NT2/D1 (cell line): ENCODE measurements around the gene GLT1D1.

Source experiments
- DNase-seq: peaks from one replicate; pipeline ENCODE4 v3.0.0-alpha.2; 2011; ENCODE audit warnings: low read depth, low spot score
- H3K27me3 ChIP-seq: 2 replicates; pipeline ENCODE4 v1.6.0; 2011; ENCODE audit warnings: mild to moderate bottlenecking; ENCODE audit not compliant: insufficient read length, insufficient read depth
- H3K36me3 ChIP-seq: 2 replicates; pipeline ENCODE4 v1.6.1; 2011; ENCODE audit warnings: mild to moderate bottlenecking, low read length, mixed read lengths; ENCODE audit not compliant: insufficient read depth, insufficient read length
- H3K4me1 ChIP-seq: 2 replicates; pipeline ENCODE4 v1.5.1; 2011; ENCODE audit not compliant: insufficient read depth, insufficient read length
- H3K4me3 ChIP-seq: 2 replicates; pipeline ENCODE4 v1.5.1; 2011; ENCODE audit warnings: low read depth; ENCODE audit not compliant: insufficient read length
- H3K9ac ChIP-seq: 2 replicates; pipeline ENCODE4 v1.6.0; 2011; ENCODE audit warnings: low read depth; ENCODE audit not compliant: insufficient read length
- H3K9me3 ChIP-seq: 2 replicates; pipeline ENCODE4 v1.5.1; 2011; ENCODE audit warnings: mild to moderate bottlenecking, low read length; ENCODE audit not compliant: insufficient read depth
- SUZ12 ChIP-seq: IDR thresholded peaks from 2 replicates; pipeline ENCODE4 v1.6.1; 2011; ENCODE audit not compliant: insufficient read length, insufficient read depth; ENCODE audit errors: extremely low read depth
- YY1 ChIP-seq: IDR thresholded peaks from 2 replicates; pipeline ENCODE4 v1.6.1; 2011; ENCODE audit not compliant: insufficient read length, insufficient read depth
- ZNF274 ChIP-seq: IDR thresholded peaks from 2 replicates; pipeline ENCODE4 v1.6.1; 2011; ENCODE audit warnings: mild to moderate bottlenecking, low read depth, low read length

GLT1D1 gene

GRCh38 chr12:128911861-128912260, 58.6 kb downstream of the GLT1D1 start:
- TF ChIP-seq YY1 (no peak), ZNF274 (no peak), SUZ12 (no peak)
- Histone ChIP-seq H3K4me1 (peaks cover 3% of the 10 kb centered on the region), H3K4me3 (no peak overlapping the region), H3K27me3 (no peaks in the 10 kb centered on the region), H3K36me3 (no peaks in the 10 kb centered on the region), H3K9me3 (no peaks in the 10 kb centered on the region), H3K9ac (no peak overlapping the region)
- no peak for DNase-seq

GRCh38 chr12:128914908-128915563, 61.8 kb downstream of the GLT1D1 start:
- no peak for DNase-seq
- Histone ChIP-seq H3K27me3 (no peaks in the 10 kb centered on the region), H3K4me3 (no peak overlapping the region), H3K9ac (no peak overlapping the region), H3K4me1 (peaks cover 3% of the 10 kb centered on the region), H3K36me3 (no peaks in the 10 kb centered on the region), H3K9me3 (no peaks in the 10 kb centered on the region)
- TF ChIP-seq SUZ12 (no peak), YY1 (no peak), ZNF274 (no peak)

- no peaks in the 10 kb centered on the region for H3K27me3 ChIP-seq
- no peak for DNase-seq
- no peaks in the 10 kb centered on the region for H3K4me1 ChIP-seq
- TF ChIP-seq YY1, result no peak
- TF ChIP-seq SUZ12, result no peak
- TF ChIP-seq ZNF274, result no peak
- no peaks in the 10 kb centered on the region for H3K36me3 ChIP-seq
- no peak overlapping the region for H3K9ac ChIP-seq
- no peaks in the 10 kb centered on the region for H3K9me3 ChIP-seq
- no peak overlapping the region for H3K4me3 ChIP-seq
These were observed 63.1 kb downstream of the GLT1D1 start for GRCh38 chr12:128916425-128916824.

DNA sequence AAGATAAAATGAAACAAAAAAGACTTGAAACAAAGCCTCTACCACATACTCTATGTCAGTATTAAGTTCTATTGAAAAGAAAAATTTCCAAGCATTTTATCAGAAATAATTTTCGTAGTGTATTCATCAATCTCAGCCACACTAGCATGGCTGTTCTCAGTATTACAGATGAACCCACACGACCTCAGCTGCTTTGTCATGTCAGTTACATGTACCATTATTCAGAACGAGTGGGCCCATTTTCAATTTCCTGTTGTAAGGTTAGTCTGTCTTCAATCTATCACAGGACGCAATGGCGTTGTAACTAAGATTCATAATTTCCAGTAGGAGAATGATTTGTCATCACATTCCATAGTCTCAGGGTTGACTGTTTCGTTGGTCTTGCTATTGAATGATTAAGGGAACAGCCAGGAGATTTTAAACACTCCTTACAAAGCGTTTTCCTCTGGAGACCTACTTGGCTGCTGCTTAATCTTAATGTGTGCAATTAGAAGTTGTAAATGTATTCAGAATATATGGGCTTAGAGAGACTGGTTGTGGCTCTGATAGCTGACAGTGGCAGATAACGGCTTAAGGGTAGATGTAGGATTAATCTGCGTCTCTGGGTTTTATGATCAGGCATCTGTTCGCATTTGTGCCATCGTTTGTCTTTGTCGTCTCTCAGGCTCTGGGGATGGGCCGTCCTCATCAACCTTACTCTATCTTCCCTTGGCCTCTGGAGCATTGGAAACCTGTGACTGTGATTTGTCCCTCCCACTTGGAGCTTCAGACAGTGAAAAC, 65.4 kb downstream of the GLT1D1 start:
- TF ChIP-seq SUZ12, result no peak
- no peak for TF ChIP-seq YY1
- TF ChIP-seq ZNF274, result no peak
- Histone ChIP-seq H3K27me3 (no peaks in the 10 kb centered on the region), H3K36me3 (no peaks in the 10 kb centered on the region), H3K4me1 (no peaks in the 10 kb centered on the region), H3K9me3 (no peaks in the 10 kb centered on the region), H3K9ac (no peak overlapping the region), H3K4me3 (no peak overlapping the region)
- DNase-seq, result no peak

- no peak for TF ChIP-seq YY1
- TF ChIP-seq ZNF274, result no peak
- no peak for TF ChIP-seq SUZ12
These were observed 67.2 kb downstream of the GLT1D1 start for GRCh38 chr12:128920468-128920867.

GRCh38 chr12:128928361-128928760, 75.1 kb downstream of the GLT1D1 start:
- H3K9ac ChIP-seq, result no peak overlapping the region
- no peaks in the 10 kb centered on the region for H3K4me1 ChIP-seq
- H3K9me3 ChIP-seq, result no peaks in the 10 kb centered on the region
- no peaks in the 10 kb centered on the region for H3K36me3 ChIP-seq
- H3K27me3 ChIP-seq, result no peaks in the 10 kb centered on the region
- H3K4me3 ChIP-seq, result no peak overlapping the region
- no peak for DNase-seq
- TF ChIP-seq SUZ12 (no peak), YY1 (no peak), ZNF274 (no peak)

More at GRCh38 chr12:128920468-128920867, 67.2 kb downstream of the GLT1D1 start:
- H3K27me3 ChIP-seq, result no peaks in the 10 kb centered on the region
- no peak overlapping the region for H3K4me3 ChIP-seq
- DNase-seq, result no peak
- H3K4me1 ChIP-seq, result no peaks in the 10 kb centered on the region
- no peaks in the 10 kb centered on the region for H3K36me3 ChIP-seq
- no peaks in the 10 kb centered on the region for H3K9me3 ChIP-seq
- no peak overlapping the region for H3K9ac ChIP-seq

DNA sequence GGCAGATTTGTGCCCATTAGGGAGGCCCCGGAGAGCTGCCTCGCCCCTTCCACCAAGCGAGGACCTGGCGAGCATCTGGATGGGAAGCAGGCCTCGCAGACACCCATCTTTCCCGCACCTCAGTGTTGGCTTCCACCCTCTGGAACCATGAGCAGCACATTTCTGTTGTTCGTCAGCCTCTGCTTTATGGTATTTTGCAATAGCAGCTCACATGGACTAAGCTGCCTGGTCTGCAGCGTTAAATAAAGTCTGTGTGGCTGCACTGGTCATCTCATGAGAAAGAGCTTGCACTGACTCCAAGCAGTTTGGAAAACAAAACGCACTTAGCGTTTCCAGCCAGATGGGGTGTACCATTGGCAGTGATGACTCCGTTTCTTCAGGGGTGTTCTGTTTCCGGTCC, 75.8 kb downstream of the GLT1D1 start:
- no peaks in the 10 kb centered on the region for H3K27me3 ChIP-seq
- H3K9ac ChIP-seq, result no peak overlapping the region
- DNase-seq, result no peak
- H3K4me1 ChIP-seq, result no peaks in the 10 kb centered on the region
- H3K36me3 ChIP-seq, result no peaks in the 10 kb centered on the region
- no peaks in the 10 kb centered on the region for H3K9me3 ChIP-seq
- no peak overlapping the region for H3K4me3 ChIP-seq
- TF ChIP-seq ZNF274 (no peak), YY1 (no peak), SUZ12 (no peak)

DNA sequence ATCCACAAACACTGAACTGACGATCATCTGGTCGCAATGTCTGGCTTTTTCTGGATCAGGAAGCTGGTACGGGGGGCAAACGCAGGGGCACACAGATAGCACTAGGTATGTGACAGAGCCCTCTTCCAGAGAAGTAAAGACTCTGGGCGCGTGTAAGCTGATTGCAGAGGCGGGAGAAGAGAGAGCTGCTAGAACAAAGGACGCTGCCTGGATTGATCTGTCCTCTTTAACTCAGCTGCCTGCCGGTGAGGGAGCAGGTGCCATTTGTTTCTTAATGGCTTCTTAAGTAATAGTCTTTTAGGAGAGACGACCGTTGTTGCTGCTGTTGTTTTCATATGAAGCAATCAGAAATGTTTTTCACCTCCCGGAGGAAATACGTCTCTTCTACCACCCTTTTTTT, 77.3 kb downstream of the GLT1D1 start:
- no peaks in the 10 kb centered on the region for H3K4me1 ChIP-seq
- no peak overlapping the region for H3K9ac ChIP-seq
- no peaks in the 10 kb centered on the region for H3K9me3 ChIP-seq
- no peak overlapping the region for H3K4me3 ChIP-seq
- H3K27me3 ChIP-seq, result no peaks in the 10 kb centered on the region
- no peaks in the 10 kb centered on the region for H3K36me3 ChIP-seq
- TF ChIP-seq ZNF274 (no peak), SUZ12 (no peak), YY1 (no peak)
- DNase-seq, result peak; percentile 16
